PC-3 (cell line): ENCODE results near the gene TFIP11. TPM values are rescaled to one million over a fixed set of nuclear protein-coding genes. Genes with fewer than 3 reads are reported as not detected.

Source experiments
- ATAC-seq: fragments of 200-7000 bp; cut with Tn5 transposase; 2 replicates; pipeline ENCODE4 v1.9.1; 2020; ENCODE audit warnings: mild to moderate bottlenecking, moderate library complexity
- BruUV-seq: library from RNA; stranded (reverse); fragments of 400-500 nt; replicated peaks from 2 replicates; lab custom pipeline; 2021; lab: Mats Ljungman, UMichigan
- CTCF ChIA-PET: fragments of 300-600 bp; sonication (Branson Sonifier 250); formaldehyde crosslinking; loops from one replicate; lab custom pipeline; 2022; ENCODE audit warnings: antibody characterized with exemption; lab: Charles Lee
- POLR2A ChIA-PET: fragments of 300-600 bp; sonication (Branson Sonifier 250); formaldehyde crosslinking; loops from one replicate; lab custom pipeline; 2022; ENCODE audit warnings: antibody characterized with exemption; ENCODE audit not compliant: unreplicated experiment; lab: Charles Lee
- DNase-seq: peaks from one replicate; pipeline ENCODE4 v3.0.0-alpha.2; 2015
- H2AFZ ChIP-seq: fragments of 300-600 bp; sonication (generic); 2 replicates; pipeline ENCODE4 v1.6.0; 2016; ENCODE audit warnings: antibody characterized with exemption, low read length
- H3F3A ChIP-seq: fragments of 300-600 bp; sonication (generic); one replicate; pipeline ENCODE4 v1.6.0; 2017; ENCODE audit warnings: antibody characterized with exemption, low read length, control low read depth, mild to moderate bottlenecking; ENCODE audit not compliant: unreplicated experiment
- H3K27ac ChIP-seq: fragments of 300-600 bp; sonication (generic); 2 replicates; pipeline ENCODE4 v1.5.1; 2016; ENCODE audit warnings: mild to moderate bottlenecking, low read length
- H3K27me3 ChIP-seq: fragments of 300-600 bp; sonication (generic); 2 replicates; pipeline ENCODE4 v1.6.1; 2016; ENCODE audit warnings: low read length, mixed read lengths
- H3K36me3 ChIP-seq: fragments of 300-600 bp; sonication (generic); 2 replicates; pipeline ENCODE4 v1.6.1; 2016; ENCODE audit warnings: low read depth, mixed run types, low read length, mixed read lengths
- H3K4me1 ChIP-seq: fragments of 300-600 bp; sonication (generic); 2 replicates; pipeline ENCODE4 v1.5.1; 2016; ENCODE audit warnings: low read length; ENCODE audit not compliant: insufficient read depth
- H3K4me2 ChIP-seq: fragments of 300-600 bp; sonication (generic); 2 replicates; pipeline ENCODE4 v1.6.0; 2016; ENCODE audit warnings: low read length
- H3K4me3 ChIP-seq: fragments of 300-600 bp; sonication (generic); 2 replicates; pipeline ENCODE4 v1.5.1; 2016; ENCODE audit warnings: mild to moderate bottlenecking, low read length, mixed read lengths
- H3K79me2 ChIP-seq: fragments of 300-600 bp; sonication (generic); 2 replicates; pipeline ENCODE4 v1.6.1; 2017; ENCODE audit warnings: low read length, mixed read lengths
- H3K9ac ChIP-seq: fragments of 300-600 bp; sonication (generic); 2 replicates; pipeline ENCODE4 v1.6.0; 2016; ENCODE audit warnings: mild to moderate bottlenecking, low read length
- H3K9me2 ChIP-seq: fragments of 300-600 bp; sonication (generic); replicated peaks from 2 replicates; pipeline ENCODE4 v1.6.1; 2016; ENCODE audit warnings: mixed run types, low read length, mixed read lengths
- H3K9me3 ChIP-seq: fragments of 300-600 bp; sonication (generic); 2 replicates; pipeline ENCODE4 v1.6.1; 2016; ENCODE audit warnings: low read length, mixed read lengths
- H4K20me1 ChIP-seq: fragments of 300-600 bp; sonication (generic); 2 replicates; pipeline ENCODE4 v1.6.1; 2016; ENCODE audit warnings: low read length, mixed read lengths
- CTCF ChIP-seq: fragments of 300-600 bp; sonication (generic); conservative IDR thresholded peaks from 2 replicates; pipeline ENCODE4 v1.5.1; 2017; ENCODE audit warnings: antibody characterized with exemption, low read depth, mild to moderate bottlenecking, low read length
- EZH2 ChIP-seq: fragments of 300-600 bp; sonication (generic); IDR thresholded peaks from one replicate; pipeline ENCODE4 v1.6.1; 2017; ENCODE audit warnings: antibody characterized with exemption, mild to moderate bottlenecking, low read length; ENCODE audit not compliant: unreplicated experiment
- EZH2phosphoT487 ChIP-seq: fragments of 300-600 bp; sonication (generic); IDR thresholded peaks from 2 replicates; pipeline ENCODE4 v1.6.1; 2018; ENCODE audit warnings: mild to moderate bottlenecking, antibody characterized with exemption, low read length, borderline replicate concordance
- intact Hi-C: fragments of 100-400 bp; cut with micrococcal nuclease; formaldehyde crosslinking; loops from 2 replicates; pipeline ENCODE4 v1.9.0; 2023
- total RNA-seq: library from RNA; depleted of rRNA; stranded (reverse); fragments of >200 nt; gene quantifications from 2 replicates; pipeline ENCODE4 v1.2.3, GENCODE V29; 2014

TFIP11 gene
- total RNA-seq, 1 experiment from 2014 or later, result 22.4 TPM

GRCh38 chr22:26542831-26543230 is 30.6 kb upstream of the TFIP11 start:
- POLR2A ChIA-PET, result no interaction called here
- Histone ChIP-seq H3K9me3 (no peaks in the 10 kb centered on the region), H3K4me2 (no peak overlapping the region), H3K4me1 (no peaks in the 10 kb centered on the region), H3F3A (no peaks in the 10 kb centered on the region), H3K4me3 (no peak overlapping the region), H3K79me2 (no peaks in the 10 kb centered on the region), H3K9ac (no peak overlapping the region), H3K9me2 (no peaks in the 10 kb centered on the region), H3K27ac (no peak overlapping the region), H2AFZ (no peak overlapping the region), H3K27me3 (no peaks in the 10 kb centered on the region), H4K20me1 (no peaks in the 10 kb centered on the region), H3K36me3 (no peaks in the 10 kb centered on the region)
- TF ChIP-seq CTCF, result no peak
- TF ChIP-seq EZH2, result no peak
- TF ChIP-seq EZH2phosphoT487, result no peak
- no TSS peak for BruUV-seq
- intact Hi-C loops, result no loop called here
- DNase-seq (no peak), ATAC-seq (no peak)
- CTCF ChIA-PET, result no interaction called here

GRCh38 chr22:26541167-26541819 is 29.0 kb upstream of the TFIP11 start:
- Histone ChIP-seq H3K79me2 (no peaks in the 10 kb centered on the region), H3K36me3 (no peaks in the 10 kb centered on the region), H3K9me3 (no peaks in the 10 kb centered on the region), H3K4me2 (no peak overlapping the region), H4K20me1 (no peaks in the 10 kb centered on the region), H3K27ac (no peak overlapping the region), H3K4me3 (no peak overlapping the region), H2AFZ (no peak overlapping the region), H3K4me1 (no peaks in the 10 kb centered on the region), H3F3A (no peaks in the 10 kb centered on the region), H3K9me2 (no peaks in the 10 kb centered on the region), H3K27me3 (no peaks in the 10 kb centered on the region), H3K9ac (no peak overlapping the region)
- no peak for DNase-seq
- intact Hi-C loops, result no loop called here
- BruUV-seq, result no TSS peak
- no peak for TF ChIP-seq CTCF
- no peak for TF ChIP-seq EZH2phosphoT487
- TF ChIP-seq EZH2, result no peak
- ChIA-PET CTCF (no interaction called here), POLR2A (no interaction called here)
- ATAC-seq, result no peak

- BruUV-seq, result no TSS peak
- ChIA-PET POLR2A (no interaction called here), CTCF (no interaction called here)
- Histone ChIP-seq H3K36me3 (no peaks in the 10 kb centered on the region), H3K4me2 (no peak overlapping the region), H3K27ac (no peak overlapping the region), H3F3A (no peaks in the 10 kb centered on the region), H4K20me1 (no peaks in the 10 kb centered on the region), H3K4me3 (no peak overlapping the region), H3K9me2 (no peaks in the 10 kb centered on the region), H3K4me1 (no peaks in the 10 kb centered on the region), H2AFZ (no peak overlapping the region), H3K27me3 (no peaks in the 10 kb centered on the region), H3K9me3 (no peaks in the 10 kb centered on the region), H3K9ac (no peak overlapping the region), H3K79me2 (no peaks in the 10 kb centered on the region)
- DNase-seq (no peak), ATAC-seq (no peak)
- TF ChIP-seq EZH2phosphoT487, result no peak
- no peak for TF ChIP-seq CTCF
- intact Hi-C loops, result no loop called here
These were observed 27.8 kb upstream of the TFIP11 start for GRCh38 chr22:26540119-26540518.
